ENCODE results near the gene GRAP.
"Not testable (repeated sequence)": the region's sequence is repeated elsewhere in the genome, so short reads cannot be mapped to it uniquely, and the experiment has no call there.

The GRAP gene

GRCh38 chr17:19041871-19042270 lies 4.9 kb downstream of the GRAP start:
- not testable (repeated sequence) for DNase-seq

GRCh38 chr17:19040350-19040749 lies 6.4 kb downstream of the GRAP start:
- not testable (repeated sequence) for DNase-seq

- DNase-seq, result not testable (repeated sequence)
Observed at GRCh38 chr17:19038730-19039129, 8.0 kb downstream of the GRAP start.

- DNase-seq, result not testable (repeated sequence)
Observed at GRCh38 chr17:19038007-19038406, 8.8 kb downstream of the GRAP start.

GRCh38 chr17:19037547-19037946 lies 9.2 kb downstream of the GRAP start:
- not testable (repeated sequence) for DNase-seq

GRCh38 chr17:19036186-19036585 lies 10.6 kb downstream of the GRAP start:
- DNase-seq, result not testable (repeated sequence)

GRCh38 chr17:19032377-19032988 lies 14.3 kb downstream of the GRAP start:
- DNase-seq, result not testable (repeated sequence)

GRCh38 chr17:19031729-19032128 lies 15.0 kb downstream of the GRAP start:
- DNase-seq, result peak; percentile 61 to 68

GRCh38 chr17:19030771-19031449 lies 15.8 kb downstream of the GRAP start:
- DNase-seq, result not testable (repeated sequence)

GRCh38 chr17:19029740-19030139 lies 17.0 kb downstream of the GRAP start:
- DNase-seq, result not testable (repeated sequence)

- DNase-seq, result not testable (repeated sequence)
Observed at GRCh38 chr17:19028671-19029070, 18.1 kb downstream of the GRAP start.

GRCh38 chr17:19024101-19025078 lies 22.4 kb downstream of the GRAP start:
- no peak for DNase-seq

GRCh38 chr17:19023209-19023999 lies 23.4 kb downstream of the GRAP start:
- no peak for DNase-seq

- DNase-seq, result no peak
Observed at GRCh38 chr17:19022747-19023146, 24.0 kb downstream of the GRAP start.

- no peak for DNase-seq
Observed at GRCh38 chr17:19022128-19022527, 24.6 kb downstream of the GRAP start.

- peak; percentile 51 to 67 for DNase-seq
Observed at GRCh38 chr17:19021622-19022083, 25.1 kb downstream of the GRAP start.

GRCh38 chr17:19021011-19021621 lies 25.6 kb downstream of the GRAP start:
- DNase-seq, result not testable (repeated sequence)

GRCh38 chr17:19020016-19020415 lies 26.7 kb downstream of the GRAP start:
- no peak for DNase-seq

GRCh38 chr17:19019041-19019941 lies 27.5 kb downstream of the GRAP start:
- no peak for DNase-seq

GRCh38 chr17:19018600-19018950 lies 28.2 kb downstream of the GRAP start:
- DNase-seq, result no peak

All from stimulated activated CD4-positive, alpha-beta T cell treated with anti-CD3 and anti-CD28 coated beads, Interleukin-2, amount 100 ng/mL, for 24 hours (primary cell).